HG02870 (cell line): ENCODE measurements around the gene ME2.
A peak's percentile ranks its signal among the peaks of the same experiment; 100 is the strongest.
"Not testable (repeated sequence)": the region's sequence is repeated elsewhere in the genome, so short reads cannot be mapped to it uniquely, and the experiment has no call there.

Source experiments
- ATAC-seq: cut with Tn5 transposase; IDR thresholded peaks from one replicate; pipeline ENCODE4 v1.9.1; 2021; ENCODE audit warnings: mild to moderate bottlenecking, moderate library complexity; ENCODE audit not compliant: unreplicated experiment

ME2 gene

GRCh38 chr18:50878345-50879301, at the start of gene ME2:
TSS of gene ME2 (plus strand) at chr18:50879118. CDS start at chr18:50895821, 16,703 bp downstream.
- peak; percentile 89 for ATAC-seq

DNA sequence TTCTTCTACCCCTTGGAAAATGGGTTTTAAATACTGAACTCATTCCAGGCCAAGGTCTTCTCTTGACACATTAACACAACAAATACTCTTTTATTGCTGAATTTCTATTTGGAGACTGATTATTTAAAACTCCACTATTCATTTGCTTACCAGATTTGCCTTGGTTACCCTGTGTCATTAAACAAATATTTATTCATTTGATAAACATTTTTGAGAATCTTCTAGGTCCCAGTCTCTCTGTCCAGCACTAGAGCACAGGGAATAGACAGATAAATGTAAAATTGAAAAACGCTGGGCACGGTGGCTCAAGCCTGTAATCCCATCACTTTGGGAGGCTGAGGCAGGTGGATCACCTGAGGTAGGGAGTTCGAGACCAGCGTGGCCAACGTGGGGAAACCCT, 49.3 kb upstream of the ME2 start:
- ATAC-seq = no peak

- no peak for ATAC-seq
These were observed 48.4 kb upstream of the ME2 start for GRCh38 chr18:50830544-50830943.

- peak; percentile 80 for ATAC-seq
These were observed 46.2 kb upstream of the ME2 start for GRCh38 chr18:50832754-50833153.

DNA sequence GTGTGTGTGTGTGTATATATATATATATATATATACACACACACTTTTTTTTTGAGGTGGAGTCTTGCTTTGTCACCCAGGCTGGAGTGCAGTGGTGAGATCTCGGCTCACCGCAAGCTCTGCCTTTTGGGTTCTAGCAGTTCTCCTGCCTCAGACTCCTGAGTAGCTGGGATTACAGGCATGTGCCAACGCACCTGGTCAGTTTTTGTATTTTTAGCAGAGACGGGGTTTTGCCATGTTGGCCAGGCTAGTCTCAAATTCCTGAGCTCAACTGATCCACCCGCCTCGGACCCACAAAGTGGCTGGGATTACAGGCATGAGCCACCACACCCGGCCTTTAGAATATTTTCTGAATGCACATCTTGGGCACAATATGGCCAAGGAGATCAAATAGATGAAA, 45.4 kb upstream of the ME2 start:
- not testable (repeated sequence) for ATAC-seq

GRCh38 chr18:50836521-50836957, 42.4 kb upstream of the ME2 start:
- ATAC-seq = no peak

- no peak for ATAC-seq
These were observed 39.6 kb upstream of the ME2 start for GRCh38 chr18:50839341-50839740.

DNA sequence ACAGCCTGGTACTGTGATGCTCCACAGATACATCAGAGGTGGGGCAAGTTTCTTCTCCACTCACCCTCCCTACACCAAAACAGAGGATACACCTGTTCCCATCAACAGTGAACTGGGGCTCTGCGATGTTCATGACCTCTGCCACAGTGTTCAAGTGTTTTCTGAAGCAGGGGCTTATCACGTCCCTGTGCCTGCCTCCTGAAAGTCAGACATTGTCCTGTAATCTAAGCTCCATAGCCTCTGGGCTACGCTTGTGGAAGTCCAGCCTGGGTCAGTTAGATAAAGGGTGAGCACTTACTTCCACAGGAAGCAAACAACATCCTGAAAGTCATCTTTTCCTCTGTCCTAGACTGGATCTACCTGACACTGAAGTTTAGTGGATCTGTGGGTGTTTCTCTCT, 38.9 kb upstream of the ME2 start:
- ATAC-seq = no peak

DNA sequence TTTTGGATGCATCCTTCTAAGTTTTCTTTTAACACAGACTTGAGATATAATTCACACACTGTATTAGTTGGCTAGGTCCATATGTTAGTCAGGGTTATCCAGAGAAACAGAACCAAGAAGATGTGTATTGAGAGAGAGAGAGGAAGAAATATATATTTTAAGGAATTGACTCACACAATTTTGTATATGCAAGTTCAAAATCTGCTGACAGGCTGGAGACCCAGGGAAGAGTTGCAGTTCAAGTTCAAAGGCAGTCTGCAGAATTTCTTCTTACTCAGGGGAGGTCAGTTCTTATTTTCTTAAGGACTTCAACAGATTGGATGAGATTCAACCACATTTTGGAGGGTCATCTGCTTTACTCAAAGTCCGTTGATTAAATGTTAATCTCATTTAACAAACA, 36.1 kb upstream of the ME2 start:
- ATAC-seq = no peak

DNA sequence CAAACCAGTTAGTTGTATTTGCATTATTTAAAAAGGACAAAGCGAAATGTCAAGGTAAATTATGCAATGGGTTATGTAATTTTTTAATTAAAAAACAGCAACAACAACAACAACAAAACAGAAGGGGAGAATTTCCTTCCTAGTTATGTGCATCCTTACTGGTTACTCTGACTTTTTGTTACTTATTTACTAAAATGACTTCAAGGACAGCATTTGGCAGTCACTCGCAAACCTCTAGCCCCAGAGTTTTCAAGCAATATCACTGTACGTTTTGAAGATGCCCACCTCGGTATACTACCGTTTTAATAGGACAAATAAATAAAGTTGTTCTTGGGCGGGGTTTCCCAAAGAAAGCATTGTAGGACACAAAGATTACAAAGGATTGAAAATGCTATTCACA, 34.4 kb upstream of the ME2 start:
- ATAC-seq = no peak

GRCh38 chr18:50844960-50845359, 34.0 kb upstream of the ME2 start:
- ATAC-seq = no peak

GRCh38 chr18:50847192-50847591, 31.7 kb upstream of the ME2 start:
- ATAC-seq = no peak

- ATAC-seq = no peak
These were observed 30.8 kb upstream of the ME2 start for GRCh38 chr18:50848061-50848551.

DNA sequence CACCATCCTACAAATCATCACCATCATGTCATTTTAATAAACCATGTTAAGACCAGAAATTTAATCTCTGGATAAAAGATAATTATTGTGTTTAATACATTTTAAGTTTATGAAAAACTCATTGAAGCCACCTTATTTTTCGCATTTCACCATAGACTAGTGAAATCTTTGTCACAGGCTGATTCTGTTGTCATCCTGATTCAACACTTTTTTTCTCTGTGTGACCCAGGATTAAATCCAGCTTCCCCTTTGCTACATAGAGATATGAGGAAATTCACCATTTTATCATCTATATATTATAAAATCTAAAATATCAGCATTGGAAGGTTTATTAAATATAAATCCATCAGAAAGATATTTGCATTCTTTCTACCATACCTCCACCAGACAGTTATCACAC, 29.9 kb upstream of the ME2 start:
- ATAC-seq = no peak

- no peak for ATAC-seq
These were observed 29.5 kb upstream of the ME2 start for GRCh38 chr18:50849419-50849821.

DNA sequence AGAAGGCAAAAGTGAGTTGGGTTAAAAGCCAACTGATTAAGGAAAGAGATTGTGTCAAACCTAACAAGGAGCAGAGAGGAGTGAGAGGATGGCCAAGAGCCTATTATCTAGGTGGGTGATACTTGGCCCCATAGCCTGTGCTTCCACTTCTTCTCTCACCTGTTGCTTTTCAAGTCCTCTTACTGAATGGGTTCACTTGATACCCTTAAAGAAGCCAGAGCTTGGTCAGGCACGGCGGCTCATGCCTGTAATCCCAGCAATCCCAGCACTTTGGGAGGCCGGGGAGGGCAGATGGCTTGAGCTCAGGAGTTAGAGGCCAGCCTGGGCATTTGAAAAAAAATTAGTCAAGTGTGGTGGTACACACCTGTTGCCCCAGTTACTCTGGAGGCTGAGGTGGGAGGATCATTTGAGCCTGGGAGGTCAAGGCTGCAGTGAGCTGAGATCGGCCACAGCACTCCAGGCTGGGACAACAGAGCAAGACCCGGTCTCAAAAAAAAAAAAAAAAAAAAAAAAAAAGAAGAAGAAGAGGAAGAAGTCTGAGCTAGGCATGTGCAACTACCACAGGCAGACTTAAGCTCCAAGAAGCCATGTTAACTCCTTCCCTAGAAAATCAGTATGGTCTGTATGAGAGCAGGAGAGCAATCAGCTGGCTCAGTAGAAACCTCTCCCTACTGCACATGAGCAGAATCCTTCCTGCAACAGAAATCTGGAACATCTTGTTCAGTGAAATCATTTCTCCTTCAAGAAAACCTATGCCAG, 28.4 kb upstream of the ME2 start:
- ATAC-seq = no peak

DNA sequence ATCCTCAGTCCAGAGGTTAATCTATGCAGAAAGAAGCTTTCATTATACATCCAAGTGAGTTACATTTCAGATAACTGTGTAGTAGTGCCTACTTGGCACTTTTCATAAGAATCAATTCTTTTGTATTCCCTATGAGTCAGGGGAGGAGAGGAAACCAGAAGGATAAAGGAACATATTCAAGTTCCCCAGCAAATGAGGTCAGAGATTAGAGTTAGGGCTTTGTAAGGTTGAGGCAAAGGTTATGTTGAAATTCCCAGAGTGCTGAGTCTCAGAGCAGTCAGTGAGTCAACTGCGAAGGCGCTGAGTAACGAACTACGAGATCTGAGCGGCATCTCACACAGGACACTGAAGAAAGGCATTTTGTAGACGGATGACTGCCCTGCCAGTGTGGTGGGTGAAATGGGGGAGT, 25.1 kb upstream of the ME2 start:
- ATAC-seq = no peak

- no peak for ATAC-seq
These were observed 22.8 kb upstream of the ME2 start for GRCh38 chr18:50855976-50856757.

GRCh38 chr18:50857166-50857565, 21.8 kb upstream of the ME2 start:
- not testable (repeated sequence) for ATAC-seq

- no peak for ATAC-seq
These were observed 21.2 kb upstream of the ME2 start for GRCh38 chr18:50857694-50858093.
